HG02798 (cell line): Measurements from ENCODE around the gene ALDH3A1.

Experiments
- ATAC-seq: cut with Tn5 transposase; IDR thresholded peaks from one replicate; pipeline ENCODE4 v1.9.1; 2021; ENCODE audit warnings: mild to moderate bottlenecking; ENCODE audit not compliant: unreplicated experiment, poor library complexity

ALDH3A1 gene

DNA sequence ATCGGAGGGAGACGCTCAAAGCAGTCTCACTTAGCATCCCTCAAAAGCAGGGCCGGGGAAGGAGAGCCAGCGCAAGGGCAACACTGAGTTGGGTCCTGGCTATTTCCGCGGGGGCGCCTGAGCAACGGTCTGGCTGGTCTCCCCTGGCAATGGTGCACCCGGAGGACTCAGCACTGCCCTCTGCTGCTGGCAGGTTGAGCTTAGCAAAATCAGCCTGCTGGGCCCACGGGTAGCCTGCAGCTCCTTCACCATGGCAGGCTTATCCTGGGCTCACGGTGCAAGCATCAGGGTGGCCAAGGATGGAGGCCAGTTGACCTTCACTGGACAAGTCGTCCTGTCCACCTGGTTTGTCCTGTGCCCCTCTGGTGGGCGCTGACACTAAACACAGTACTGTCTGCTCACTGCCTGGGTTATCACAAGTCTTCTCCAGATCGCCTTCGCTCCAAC, 14.4 kb upstream of the ALDH3A1 start:
- ATAC-seq = no peak

DNA sequence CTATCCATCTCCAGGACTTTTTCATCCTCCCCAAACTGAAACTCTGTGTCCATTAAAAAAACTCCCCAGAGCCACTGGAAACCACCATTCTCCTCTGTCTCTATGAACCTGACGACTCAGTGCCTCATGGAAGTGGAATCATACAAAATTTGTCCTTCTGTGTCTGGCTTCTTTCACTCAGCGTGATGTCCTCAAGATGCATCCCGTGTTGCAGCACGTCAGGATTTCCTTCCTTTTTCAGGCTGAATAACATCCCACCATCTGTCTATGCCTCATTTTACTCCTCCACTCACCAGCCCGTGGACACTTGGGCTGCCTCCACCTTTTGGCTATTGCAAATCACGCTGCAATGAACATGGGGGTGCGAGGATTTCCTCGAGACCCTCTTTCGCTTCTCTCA, 12.6 kb upstream of the ALDH3A1 start:
- no peak for ATAC-seq

DNA sequence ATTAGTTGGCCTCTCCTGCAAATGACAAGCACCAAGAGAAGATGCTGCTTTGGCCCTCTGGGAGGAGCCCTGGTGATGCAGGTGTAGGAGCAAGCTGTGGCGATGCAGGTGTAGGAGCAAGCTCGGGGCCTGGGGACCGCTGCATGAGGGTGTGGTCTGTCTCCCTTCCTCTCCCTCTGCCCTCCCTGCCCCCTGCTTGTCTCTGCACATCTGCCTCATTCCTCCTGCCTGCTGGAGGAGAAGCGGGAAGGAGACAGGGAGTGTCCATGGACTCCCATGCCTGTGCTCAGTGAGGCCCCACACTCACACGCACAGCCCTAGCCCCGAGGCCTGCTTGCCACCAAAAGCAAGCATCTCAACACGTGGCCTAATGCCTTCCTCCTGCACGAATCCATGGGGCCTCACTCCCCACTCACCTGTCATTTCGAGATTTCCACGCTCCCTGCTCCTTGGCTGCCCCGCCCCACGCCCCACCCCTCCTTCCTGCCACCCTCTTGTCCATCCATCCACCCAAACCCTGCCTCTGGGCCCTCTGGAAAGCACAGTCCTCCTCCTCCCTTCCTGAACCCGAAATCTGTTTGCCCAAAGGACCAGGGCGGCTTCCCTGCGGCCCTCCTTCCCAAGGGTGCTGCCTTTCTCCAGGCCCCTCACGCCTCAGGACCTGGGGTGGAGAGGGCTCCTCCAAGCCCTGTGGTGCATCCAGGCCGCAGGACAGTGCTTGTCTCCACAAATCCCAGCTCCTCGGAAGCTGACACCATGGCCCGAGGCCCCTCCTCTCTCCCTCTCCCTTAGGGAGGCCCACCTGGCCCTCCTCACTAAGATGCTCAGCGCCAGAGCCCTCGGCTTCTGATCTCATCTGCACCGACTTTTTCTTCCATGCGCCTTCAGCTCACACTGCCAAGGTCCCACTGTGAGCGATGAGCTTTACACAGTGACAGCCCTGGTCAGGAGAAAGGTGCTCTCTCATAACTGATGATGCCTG, 11.8 kb upstream of the ALDH3A1 start:
- ATAC-seq = no peak

DNA sequence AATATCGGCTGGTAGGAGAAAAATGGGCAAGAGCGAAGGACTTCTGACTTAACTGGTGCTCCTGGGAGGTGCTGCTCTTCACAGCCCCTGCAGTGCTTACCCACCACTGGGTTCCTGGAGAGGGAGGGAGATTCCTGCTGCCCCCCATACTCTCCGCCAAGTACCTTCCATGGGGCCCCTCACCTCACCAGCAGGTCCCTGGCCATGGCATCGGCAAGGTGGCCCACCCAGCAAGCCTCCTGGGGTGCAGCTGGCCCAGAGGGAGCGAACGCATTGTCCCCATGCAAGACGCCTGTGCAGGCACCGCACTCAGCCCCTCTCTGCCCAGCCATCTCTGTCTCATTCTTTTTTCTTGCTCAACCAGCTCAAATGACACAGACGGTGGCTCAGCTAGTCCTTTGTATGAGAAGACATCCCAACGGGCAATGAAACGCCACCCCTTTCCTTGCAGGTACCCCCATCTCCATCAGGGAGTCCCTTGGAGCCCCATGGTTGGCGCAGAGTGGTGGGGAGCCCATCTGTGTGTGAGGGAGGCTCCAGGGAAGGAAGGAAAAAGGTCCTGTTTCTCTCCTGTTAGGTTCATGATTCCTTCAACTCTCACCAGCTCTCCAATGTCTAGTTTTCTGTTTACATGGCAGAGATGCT, 9.6 kb upstream of the ALDH3A1 start:
- no peak for ATAC-seq

DNA sequence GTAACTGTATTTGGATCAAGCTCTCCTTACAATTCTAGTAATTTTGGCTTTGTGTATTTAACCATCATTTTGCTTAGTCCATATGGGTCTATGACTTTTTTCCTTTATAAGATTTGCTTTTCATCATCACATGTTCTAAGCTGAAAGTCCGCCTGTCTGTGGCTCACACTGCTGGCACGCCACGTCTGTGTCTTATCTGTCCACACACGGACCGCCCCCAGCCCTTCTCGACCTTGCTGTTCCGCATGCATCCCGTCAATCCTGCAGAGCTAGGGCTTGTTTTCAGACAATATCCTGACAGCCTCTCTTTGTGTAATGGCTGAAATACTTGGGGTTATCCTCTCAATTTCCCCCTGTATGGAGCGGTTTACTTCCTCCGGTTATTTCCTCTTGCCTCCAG, 8.4 kb upstream of the ALDH3A1 start:
- ATAC-seq = no peak

DNA sequence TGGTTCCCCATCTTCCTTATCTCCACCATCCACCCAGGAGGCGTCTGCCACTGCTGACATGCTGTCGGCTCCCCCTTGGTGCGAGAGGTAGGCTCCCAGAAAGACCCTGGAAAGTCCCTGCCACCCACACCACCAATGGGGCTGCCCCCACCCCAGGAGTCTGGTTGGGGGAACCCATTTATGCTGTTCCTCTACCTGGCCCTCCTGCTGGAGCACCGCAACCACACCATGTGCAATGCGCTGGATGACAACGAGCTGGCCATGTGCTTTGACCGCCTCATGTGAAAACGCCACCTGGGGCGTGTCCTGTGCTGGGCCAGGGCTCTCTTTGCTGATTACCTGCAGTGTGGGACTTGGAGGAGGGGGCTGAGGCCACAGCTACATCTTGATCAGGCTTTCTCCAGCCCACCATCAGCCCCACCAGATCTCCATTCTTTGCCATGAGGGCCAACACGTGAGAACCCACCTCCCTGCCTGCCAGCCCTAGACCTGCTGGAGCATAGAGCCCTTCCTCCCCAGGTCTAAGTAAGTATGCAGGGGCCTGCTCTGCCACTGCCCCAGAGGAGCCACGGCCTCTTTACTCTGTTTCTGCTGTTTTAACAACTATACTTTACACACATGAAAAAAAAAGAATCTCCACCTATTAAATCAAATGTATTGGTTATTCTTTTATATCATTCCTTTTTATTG, 7.9 kb upstream of the ALDH3A1 start:
- ATAC-seq = peak; percentile 48

DNA sequence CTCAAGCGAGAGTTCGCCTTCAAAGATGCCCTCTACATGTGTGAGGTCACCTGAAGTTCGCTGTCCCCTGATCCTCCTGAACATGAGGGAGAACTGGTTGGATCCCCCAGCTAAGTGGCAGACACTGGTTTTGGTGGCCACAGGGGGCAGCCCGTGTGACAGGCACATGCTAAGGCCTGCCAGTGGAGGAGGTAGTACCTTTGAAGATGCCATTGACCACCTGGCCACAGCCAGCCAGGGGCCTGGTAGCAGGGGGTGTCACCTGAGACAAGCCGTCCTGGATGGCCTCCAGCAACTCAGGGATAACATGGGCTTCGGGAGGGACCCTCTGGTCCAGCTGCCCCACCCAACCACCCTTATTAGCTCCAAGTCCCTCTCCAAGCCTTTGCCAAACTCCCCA, 7.3 kb upstream of the ALDH3A1 start:
- no peak for ATAC-seq

DNA sequence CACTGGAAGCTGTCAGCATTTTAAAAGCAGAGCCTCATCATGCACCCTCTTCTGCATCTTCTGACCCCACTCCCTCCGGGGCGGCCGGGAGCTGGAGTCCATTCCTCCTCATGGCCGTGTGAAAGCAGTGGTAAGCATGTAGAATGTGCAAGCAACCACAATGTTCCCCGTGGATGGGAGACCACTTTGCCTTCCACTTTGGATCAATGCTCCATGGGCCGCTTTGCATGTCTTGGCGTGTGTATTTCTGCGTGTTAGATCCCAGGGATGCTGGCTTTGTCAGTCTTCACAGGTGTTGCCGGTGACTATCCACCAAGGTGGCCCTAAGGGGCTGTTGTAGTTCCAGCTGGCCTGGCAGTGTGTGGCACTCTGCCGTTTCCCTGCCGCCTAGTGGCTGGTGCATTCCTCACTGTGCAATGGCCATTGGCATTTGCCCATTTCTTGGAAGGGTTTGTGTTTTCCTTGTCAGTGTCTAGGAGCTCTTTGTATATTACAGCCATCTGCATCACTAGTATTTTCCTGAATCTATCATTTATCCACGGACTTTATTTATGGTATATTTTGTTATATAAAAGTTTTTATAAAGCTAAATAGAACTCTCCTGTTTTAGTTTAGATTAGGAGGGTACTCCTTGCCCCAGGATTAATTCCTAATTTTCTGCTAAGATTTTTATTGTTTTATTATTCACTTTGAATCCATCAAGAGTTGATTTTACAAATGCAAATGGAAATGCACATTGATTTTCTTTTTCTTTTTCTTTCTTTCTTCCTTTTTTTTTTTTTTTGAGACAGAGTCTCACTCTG, 5.8 kb upstream of the ALDH3A1 start:
- no peak for ATAC-seq

DNA sequence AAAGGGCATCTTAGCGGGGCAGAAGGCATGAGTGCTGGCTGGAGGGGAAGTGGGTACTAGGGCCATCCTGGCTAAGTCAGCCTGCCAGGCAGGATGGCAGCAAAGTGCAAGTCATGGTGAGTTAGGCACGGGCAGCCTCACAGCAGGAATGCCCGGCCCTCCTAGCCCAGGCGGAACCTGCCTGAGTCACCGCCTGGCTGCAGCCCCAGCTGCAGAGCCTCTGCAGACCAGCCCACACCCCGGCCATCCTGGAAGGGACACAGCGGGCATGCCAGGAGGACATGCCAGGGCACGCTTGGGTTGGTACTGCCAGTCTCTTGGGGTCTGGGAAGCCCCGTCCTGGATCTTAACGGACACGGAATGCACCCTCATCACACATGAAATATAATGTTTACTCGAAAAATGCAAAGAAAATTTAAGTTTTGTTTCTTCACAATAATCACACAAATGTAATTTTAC, 5.0 kb upstream of the ALDH3A1 start:
- ATAC-seq = no peak

DNA sequence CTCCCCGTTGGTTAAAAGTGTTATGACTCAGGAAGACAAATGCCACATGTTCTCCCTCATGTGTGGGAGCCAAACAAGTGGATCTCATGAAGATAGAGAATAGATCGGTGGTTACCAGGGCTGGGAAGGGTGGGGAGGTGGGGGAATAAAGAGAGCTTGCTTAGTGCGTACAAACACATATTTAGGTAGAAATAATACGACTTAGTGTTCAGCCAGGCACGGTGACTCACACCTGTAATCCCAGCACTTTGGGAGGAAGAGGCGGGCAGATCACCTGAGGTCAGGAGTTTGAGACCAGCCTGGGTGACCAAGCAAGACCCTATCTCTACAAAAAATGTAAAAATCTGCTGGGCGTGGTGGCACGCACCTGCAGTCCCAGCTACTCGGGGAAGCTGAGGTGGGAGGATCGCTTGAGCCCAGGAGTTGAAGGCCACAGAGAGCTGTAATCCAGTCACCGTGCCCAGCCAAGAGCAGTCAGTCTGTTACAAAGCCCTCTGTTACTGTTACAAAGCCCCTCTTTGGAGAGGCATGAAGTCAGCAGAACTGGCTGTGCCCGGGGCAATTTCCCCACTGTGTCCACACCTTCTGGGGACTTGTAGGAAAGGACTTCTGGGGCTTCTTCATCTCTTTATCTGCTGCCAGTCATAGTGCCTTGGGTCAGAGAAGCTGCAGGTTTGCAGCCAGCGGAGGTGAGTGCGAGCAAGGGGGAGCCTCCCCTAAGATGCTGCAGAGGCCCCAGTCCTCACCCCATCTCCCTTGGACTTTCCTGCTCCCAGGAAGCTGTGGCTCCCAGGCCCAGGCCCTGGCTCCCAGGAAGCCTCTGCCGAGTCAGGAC, 4.3 kb upstream of the ALDH3A1 start:
- no peak for ATAC-seq

DNA sequence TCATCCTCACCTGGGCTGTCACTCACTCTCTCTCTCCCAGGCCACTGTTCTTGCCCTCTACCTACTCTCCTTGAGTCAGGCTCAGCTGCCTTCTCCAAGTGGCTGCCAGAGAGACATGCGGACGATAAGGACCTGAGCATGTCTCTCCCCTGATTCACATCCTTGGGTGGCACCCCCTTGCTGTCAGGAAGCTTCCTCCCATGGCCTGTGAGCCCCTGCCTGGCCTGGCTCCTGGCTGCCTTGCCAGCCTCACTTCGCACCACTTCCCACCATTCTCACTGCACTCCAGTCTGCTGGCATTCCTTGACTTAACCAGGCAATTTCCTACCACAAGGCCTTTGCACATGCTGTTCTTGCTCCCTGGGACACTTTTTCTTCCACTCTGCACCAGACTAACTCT, 2.7 kb upstream of the ALDH3A1 start:
- no peak for ATAC-seq

DNA sequence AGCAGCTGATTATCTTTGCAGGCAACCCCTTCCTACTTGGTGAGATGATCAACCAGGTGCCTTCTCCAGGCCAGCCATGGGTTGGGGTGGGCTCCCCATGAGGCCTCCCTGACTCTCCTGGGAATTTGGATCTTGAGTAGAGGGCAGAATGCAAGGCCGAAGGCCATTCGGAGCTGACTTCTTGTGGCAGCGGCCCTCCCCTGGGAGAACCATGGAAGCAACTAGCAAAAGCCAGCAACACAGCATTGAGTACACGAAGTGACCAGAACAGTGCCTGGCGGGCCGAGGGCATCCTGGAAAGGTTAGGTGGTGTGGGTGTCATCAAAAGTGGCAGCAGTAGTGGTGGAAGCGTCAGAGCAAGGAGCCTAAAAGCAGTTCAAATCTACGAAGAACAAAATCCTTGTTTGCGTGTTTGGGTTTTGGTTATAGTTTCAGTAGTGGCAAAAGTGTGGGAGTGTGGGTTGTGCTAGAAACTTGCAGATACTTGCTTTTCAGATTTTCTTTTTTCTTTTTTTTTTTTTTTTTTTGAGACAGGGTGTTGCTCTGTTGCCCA, 2.0 kb upstream of the ALDH3A1 start:
- ATAC-seq = no peak

DNA sequence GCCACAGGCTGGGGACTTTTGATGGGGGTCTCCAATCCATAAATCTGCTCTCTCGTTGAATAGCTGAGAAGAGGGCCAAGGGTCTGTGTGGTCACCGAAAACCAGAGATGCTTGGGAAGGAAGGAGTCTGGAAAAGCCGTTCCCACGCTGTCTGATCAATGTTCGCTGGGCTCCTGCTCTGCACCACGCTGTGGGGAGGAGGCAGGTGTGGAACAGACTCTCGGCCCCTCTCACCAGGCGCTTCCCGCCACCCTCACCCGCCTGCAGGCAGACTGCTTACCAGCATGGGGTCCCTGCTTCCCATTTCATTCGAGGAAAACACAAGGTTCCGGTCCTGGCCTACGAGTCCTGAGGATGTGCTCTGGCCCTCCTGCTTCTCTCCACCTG, 702 bp upstream of the ALDH3A1 start:
- no peak for ATAC-seq

DNA sequence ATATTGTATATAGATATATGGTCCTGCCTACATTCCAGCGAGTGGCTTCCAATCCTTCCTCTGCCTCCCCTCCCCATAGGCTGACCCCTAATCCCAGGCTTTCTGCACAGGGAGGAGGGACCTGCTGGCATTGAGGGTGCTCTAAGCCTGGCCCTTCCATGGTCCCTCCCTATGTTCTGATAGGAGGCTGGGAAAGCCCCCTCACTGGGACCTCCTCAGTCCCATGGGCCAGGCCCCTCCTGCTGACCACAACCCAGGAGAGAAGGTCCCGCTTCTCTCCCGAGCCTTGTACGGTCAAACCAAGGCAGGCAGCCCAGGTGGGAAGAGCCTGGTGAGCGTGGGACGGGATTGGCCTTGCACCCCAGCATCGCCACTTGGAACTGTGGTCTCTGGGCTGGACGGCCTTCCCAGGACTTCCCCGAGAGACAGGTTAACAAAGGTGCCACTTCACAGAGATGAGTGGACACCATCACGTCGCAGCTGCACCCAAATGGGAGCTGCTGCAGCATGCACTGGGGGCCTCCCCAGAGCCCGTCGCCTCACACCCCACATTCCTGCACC, 859 bp downstream of the ALDH3A1 start:
- no peak for ATAC-seq

DNA sequence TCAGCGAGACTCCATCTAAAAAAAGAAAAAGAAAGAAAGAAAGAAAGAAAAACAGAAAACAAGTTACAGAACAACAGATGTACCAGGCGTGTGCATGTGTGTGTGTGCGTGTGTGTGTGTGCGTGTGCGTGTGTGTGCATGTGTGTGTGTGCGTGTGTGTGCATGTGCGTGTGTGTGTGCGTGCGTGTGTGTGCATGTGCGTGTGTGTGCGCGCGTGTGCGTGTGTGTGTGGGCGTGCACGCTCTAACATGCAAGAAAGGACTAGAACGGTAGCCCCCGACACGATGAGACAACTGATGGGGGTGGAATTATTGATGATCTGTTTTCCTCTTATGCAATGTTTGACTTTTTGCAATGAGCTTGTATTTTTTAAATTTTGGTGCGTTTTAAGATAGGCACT, 1.6 kb downstream of the ALDH3A1 start:
- ATAC-seq = no peak

DNA sequence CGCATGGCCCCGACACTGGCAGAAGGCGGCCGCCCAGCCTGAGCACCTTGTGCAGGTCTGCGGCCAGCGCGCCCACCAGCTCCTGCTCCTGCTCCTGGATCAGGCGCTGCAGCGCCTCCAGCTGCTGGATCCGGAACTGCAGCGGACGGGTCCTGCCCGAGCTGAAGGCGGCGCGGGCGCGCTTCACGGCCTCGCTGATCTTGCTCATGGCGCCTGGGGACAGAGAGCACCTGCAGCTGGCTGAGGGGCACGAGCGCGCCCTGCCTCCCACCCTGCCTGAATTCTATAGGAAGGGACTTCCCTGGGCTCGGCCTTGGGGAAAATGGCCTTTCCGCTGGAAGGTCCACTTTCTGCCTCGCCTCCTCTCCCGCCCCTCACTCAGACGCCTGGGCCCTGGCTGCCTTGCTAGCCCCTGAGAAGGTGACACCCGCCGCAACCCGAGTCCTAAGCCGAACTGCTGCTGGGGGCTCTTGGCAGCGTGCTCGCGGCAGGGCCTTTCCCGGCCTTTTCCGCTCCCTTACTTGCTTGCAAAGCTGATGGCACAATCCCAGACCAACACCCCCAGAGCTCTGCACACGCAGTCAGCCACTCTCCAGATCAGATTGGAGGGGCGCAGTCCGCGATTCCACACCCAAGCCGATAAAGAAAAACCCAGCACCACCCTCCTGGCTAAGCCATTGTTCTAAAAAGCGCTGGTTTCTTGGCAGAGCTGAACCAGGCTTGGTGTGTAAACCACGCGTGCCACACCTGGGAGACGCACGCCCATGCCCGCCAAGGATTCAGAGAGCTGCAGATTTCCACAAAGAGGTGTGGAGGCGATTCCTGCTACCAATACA, 3.0 kb downstream of the ALDH3A1 start:
- ATAC-seq = no peak

DNA sequence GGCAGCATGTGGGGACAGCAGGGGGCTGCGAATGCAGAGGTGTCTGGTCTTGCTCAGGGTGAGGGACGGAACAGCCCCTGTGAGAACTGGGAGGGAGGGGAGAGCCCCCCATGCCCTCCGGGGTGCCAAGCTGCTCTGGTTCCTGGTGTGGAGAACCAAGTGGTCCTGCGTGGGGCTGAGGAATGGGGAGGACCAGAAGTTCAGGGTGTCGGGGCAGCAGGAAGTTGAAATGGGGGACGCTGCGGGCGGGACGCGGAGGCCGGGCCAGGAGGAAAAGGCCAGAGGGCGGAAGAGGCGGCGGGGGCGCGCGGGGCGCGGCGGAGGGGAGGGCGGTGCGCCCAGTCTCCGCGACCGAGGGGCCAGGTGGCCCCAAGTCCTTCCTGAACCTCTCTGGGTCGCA, 3.6 kb downstream of the ALDH3A1 start:
- ATAC-seq = no peak
